HCT116 (cell line): ENCODE data around the gene TSPAN10. TPM values are rescaled to one million over a fixed set of nuclear protein-coding genes. Genes with fewer than 3 reads are reported as not detected.

ENCODE experiments used
- ATAC-seq: fragments of 200-7000 bp; cut with Tn5 transposase; 2 replicates; pipeline ENCODE4 v1.9.1; 2020; ENCODE audit warnings: mild to moderate bottlenecking, moderate library complexity
- BruUV-seq: library from RNA; stranded (reverse); fragments of 400-500 nt; replicated peaks from 2 replicates; lab custom pipeline; 2021; lab: Mats Ljungman, UMichigan
- CTCF ChIA-PET: fragments of 300-600 bp; sonication (Branson Sonifier 250); formaldehyde crosslinking; loops from one replicate; lab custom pipeline; 2021; ENCODE audit warnings: antibody characterized with exemption; lab: Charles Lee
- POLR2A ChIA-PET: fragments of 300-600, 350-600 bp; sonication (Branson Sonifier 250); formaldehyde crosslinking; loops from one replicate; lab custom pipeline; 2021; ENCODE audit warnings: antibody characterized with exemption; lab: Charles Lee
- RAD21 ChIA-PET, 2 experiments: fragments of 300-600 bp; sonication (Branson Sonifier 250); formaldehyde crosslinking; loops; one replicate each; lab custom pipeline; 2023; ENCODE audit warnings: low total read pairs in 2 of 2; ENCODE audit not compliant: uncharacterized antibody in 2 of 2, unreplicated experiment in 2 of 2, low non-redundant PET in 1 of 2; lab: Charles Lee
- DNase-seq: peaks from one replicate; pipeline ENCODE4 v3.0.0-alpha.2; 2010; ENCODE audit warnings: low read depth, low spot score
- H2AFZ ChIP-seq: fragments of 200-600 bp; shearing (Covaris generic), sonication (generic); 2 replicates; pipeline ENCODE4 v1.6.1; 2017; ENCODE audit warnings: low read depth, mixed run types, mixed read lengths, antibody characterized with exemption, low read length; ENCODE audit not compliant: poor library complexity, severe bottlenecking
- H3K27ac ChIP-seq: 2 replicates; pipeline ENCODE4 v1.5.1; 2012; ENCODE audit warnings: low read depth, low read length
- H3K27me3 ChIP-seq: fragments of 200-600 bp; sonication (generic); 2 replicates; pipeline ENCODE4 v1.6.1; 2016; ENCODE audit warnings: mixed run types, low read length, mixed read lengths; ENCODE audit not compliant: insufficient read depth
- H3K36me3 ChIP-seq, 2 experiments: fragments of 200-500 bp in 1 of 2; fragments of 200-600 bp in 1 of 2; sonication (Bioruptor generic) in 1 of 2; sonication (generic) in 1 of 2; 2 replicates each; pipeline versions ENCODE4 v1.5.1 to v1.6.1; 2014 to 2016; ENCODE audit warnings: low read length in 2 of 2, inconsistent platforms in 1 of 2, mixed read lengths in 1 of 2, mixed run types in 1 of 2; ENCODE audit not compliant: insufficient read depth in 2 of 2, control insufficient read depth in 1 of 2
- H3K4me1 ChIP-seq, 2 experiments: fragments of 200-600 bp in 1 of 2; sonication (generic) in 1 of 2; 2 replicates each; pipeline versions ENCODE4 v1.5.1 to v1.6.1; 2012 to 2017; ENCODE audit warnings: low read length in 2 of 2, inconsistent platforms in 1 of 2, mild to moderate bottlenecking in 1 of 2, mixed read lengths in 1 of 2, mixed run types in 1 of 2, moderate library complexity in 1 of 2; ENCODE audit not compliant: insufficient read depth in 2 of 2, control insufficient read depth in 1 of 2
- H3K4me2 ChIP-seq: fragments of 200-600 bp; sonication (generic); 2 replicates; pipeline ENCODE4 v1.6.1; 2017; ENCODE audit warnings: mixed run types, low read length, mixed read lengths
- H3K4me3 ChIP-seq, 2 experiments: fragments of 200-600 bp in 1 of 2; sonication (generic) in 1 of 2; replicated peaks in 1 of 2; 2 replicates each; pipeline ENCODE4 v1.5.1; 2011 to 2016; ENCODE audit warnings: low read length in 2 of 2, control low read depth in 1 of 2, low read depth in 1 of 2, mild to moderate bottlenecking in 1 of 2, mixed read lengths in 1 of 2, mixed run types in 1 of 2
- H3K79me2 ChIP-seq: fragments of 200-600 bp; sonication (generic); 2 replicates; pipeline ENCODE4 v1.6.1; 2017; ENCODE audit warnings: mild to moderate bottlenecking, mixed run types, low read length, moderate library complexity, mixed read lengths; ENCODE audit not compliant: insufficient read depth
- H3K9ac ChIP-seq: fragments of 200-600 bp; sonication (generic); 2 replicates; pipeline ENCODE4 v1.6.1; 2016; ENCODE audit warnings: low read length, mixed read lengths
- H3K9me2 ChIP-seq: fragments of 200-600 bp; sonication (generic), shearing (Covaris generic); 2 replicates; pipeline ENCODE4 v1.6.1; 2017; ENCODE audit warnings: mixed run types, mild to moderate bottlenecking, moderate library complexity; ENCODE audit not compliant: insufficient read depth
- H3K9me3 ChIP-seq, 2 experiments: fragments of 200-500 bp in 1 of 2; fragments of 200-600 bp in 1 of 2; sonication (Bioruptor generic) in 1 of 2; sonication (generic) in 1 of 2; 2 replicates each; pipeline ENCODE4 v1.6.1; 2014 to 2017; ENCODE audit warnings: low read length in 2 of 2, mixed read lengths in 2 of 2, inconsistent platforms in 1 of 2, low read depth in 1 of 2, mild to moderate bottlenecking in 1 of 2, mixed run types in 1 of 2, moderate library complexity in 1 of 2; ENCODE audit not compliant: control insufficient read depth in 1 of 2, insufficient read depth in 1 of 2
- H4K20me1 ChIP-seq: fragments of 200-600 bp; sonication (generic), shearing (Covaris generic); 2 replicates; pipeline ENCODE4 v1.6.1; 2017; ENCODE audit warnings: mixed run types, mild to moderate bottlenecking, moderate library complexity; ENCODE audit not compliant: insufficient read depth
- CBX3 ChIP-seq: IDR thresholded peaks from 2 replicates; pipeline ENCODE4 v1.6.1; 2012; ENCODE audit warnings: low read depth
- CEBPB ChIP-seq: IDR thresholded peaks from 2 replicates; pipeline ENCODE4 v1.6.1; 2012; ENCODE audit warnings: low read depth
- EGR1 ChIP-seq: IDR thresholded peaks from 2 replicates; pipeline ENCODE4 v1.6.1; 2012; ENCODE audit warnings: low read depth
- ELF1 ChIP-seq: IDR thresholded peaks from 2 replicates; pipeline ENCODE4 v1.6.1; 2012; ENCODE audit warnings: low read depth, borderline replicate concordance
- EZH2 ChIP-seq: fragments of 200-600 bp; sonication (generic); IDR thresholded peaks from 2 replicates; pipeline ENCODE4 v1.6.1; 2017; ENCODE audit warnings: antibody characterized with exemption, mixed run types
- EZH2phosphoT487 ChIP-seq: fragments of 200-600 bp; IDR thresholded peaks from 2 replicates; pipeline ENCODE4 v1.6.1; 2018; ENCODE audit warnings: antibody characterized with exemption, borderline replicate concordance
- FOSL1 ChIP-seq: IDR thresholded peaks from 2 replicates; pipeline ENCODE4 v1.6.1; 2012; ENCODE audit warnings: low read depth
- POLR2A ChIP-seq: IDR thresholded peaks from 2 replicates; pipeline ENCODE4 v1.7.0; 2011; ENCODE audit warnings: borderline replicate concordance; ENCODE audit not compliant: insufficient read depth, insufficient read length; ENCODE audit errors: extremely low read depth
- POLR2AphosphoS5 ChIP-seq: IDR thresholded peaks from 2 replicates; pipeline ENCODE4 v1.6.1; 2011; ENCODE audit warnings: mild to moderate bottlenecking, low read depth, low read length, moderate library complexity
- RAD21 ChIP-seq: IDR thresholded peaks from 2 replicates; pipeline ENCODE4 v1.6.1; 2012; ENCODE audit warnings: low read depth, mild to moderate bottlenecking
- REST ChIP-seq: IDR thresholded peaks from 2 replicates; pipeline ENCODE4 v1.6.1; 2012; ENCODE audit warnings: low read depth
- SIN3A ChIP-seq: IDR thresholded peaks from 2 replicates; pipeline ENCODE4 v1.6.1; 2012; ENCODE audit warnings: low read depth
- SP1 ChIP-seq: IDR thresholded peaks from 2 replicates; pipeline ENCODE4 v1.6.1; 2012; ENCODE audit warnings: low read depth
- SRF ChIP-seq: IDR thresholded peaks from 2 replicates; pipeline ENCODE4 v1.6.1; 2012; ENCODE audit warnings: low read depth
- TCF7L2 ChIP-seq: IDR thresholded peaks from 2 replicates; pipeline ENCODE4 v1.7.0; 2011; ENCODE audit warnings: borderline replicate concordance, inconsistent platforms; ENCODE audit not compliant: insufficient read depth, insufficient read length; ENCODE audit errors: extremely low read depth
- YY1 ChIP-seq: IDR thresholded peaks from 2 replicates; pipeline ENCODE4 v1.6.1; 2011; ENCODE audit warnings: low read length, low read depth, moderate library complexity, mild to moderate bottlenecking; ENCODE audit not compliant: insufficient replicate concordance; ENCODE audit errors: extremely low read depth
- ZFX ChIP-seq: fragments of 450-650 bp; IDR thresholded peaks from 2 replicates; pipeline ENCODE4 v1.6.1; 2017
- ZNF274 ChIP-seq: fragments of 200-500 bp; sonication (Bioruptor generic); IDR thresholded peaks from 2 replicates; pipeline ENCODE4 v1.6.1; 2014; ENCODE audit warnings: mild to moderate bottlenecking, low read depth, low read length, inconsistent platforms
- intact Hi-C: fragments of 100-400 bp; cut with micrococcal nuclease; formaldehyde crosslinking; loops from 2 replicates; pipeline ENCODE4 v1.10.0; 2022
- total RNA-seq: library from RNA; stranded (reverse); gene quantifications from one replicate; pipeline ENCODE4 v1.2.1, GENCODE V29; 2021; ENCODE audit not compliant: unreplicated experiment
- TF ChIP-seq, protein P1 (sequence below), 3 experiments: fragments of 200-600 bp in 1 of 3; sonication (generic) in 1 of 3; IDR thresholded peaks in 2 of 3; conservative IDR thresholded peaks in 1 of 3; 2 replicates each; pipeline ENCODE4 v1.5.1; 2012 to 2017; ENCODE audit warnings: low read depth in 2 of 3, low read length in 2 of 3, antibody characterized with exemption in 1 of 3, borderline replicate concordance in 1 of 3, control low read depth in 1 of 3, mild to moderate bottlenecking in 1 of 3, mixed read lengths in 1 of 3, mixed run types in 1 of 3, moderate library complexity in 1 of 3; ENCODE audit not compliant: insufficient read depth in 1 of 3
- TF ChIP-seq, protein P2 (sequence below): IDR thresholded peaks from 2 replicates; pipeline ENCODE4 v1.6.1; 2012
- TF ChIP-seq, protein P3 (sequence below): IDR thresholded peaks from 2 replicates; pipeline ENCODE4 v1.6.1; 2011; ENCODE audit warnings: mild to moderate bottlenecking, low read length, moderate library complexity; ENCODE audit not compliant: insufficient replicate concordance; ENCODE audit errors: extremely low read depth

The TSPAN10 gene
- total RNA-seq, 1 experiment from 2014 or later, result 2.3 TPM

DNA sequence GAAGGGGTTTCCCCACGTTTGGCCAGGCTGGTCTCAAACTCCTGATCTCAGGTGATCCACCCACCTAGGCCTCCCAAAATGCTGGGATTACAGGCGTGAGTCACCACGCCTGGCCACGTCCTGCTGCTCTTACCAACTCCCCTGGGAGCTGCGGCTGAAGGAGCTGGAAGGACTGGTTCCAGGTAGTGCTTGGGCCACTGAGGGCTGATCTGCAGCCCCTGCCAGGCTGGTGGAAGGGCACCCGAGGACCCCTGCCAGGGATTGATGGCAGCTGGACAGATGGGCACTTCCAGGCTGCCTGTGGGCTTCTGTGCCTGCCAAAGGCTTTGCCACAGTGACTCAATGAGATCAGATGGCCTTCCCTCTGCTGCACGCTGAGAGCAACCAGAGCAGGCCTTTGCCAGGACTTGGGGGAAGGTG, 27.1 kb downstream of the TSPAN10 start:
- no TSS peak for BruUV-seq
- RAD21 ChIA-PET, result no interaction called here
- no peaks in the 10 kb centered on the region for H3K9me3 ChIP-seq
- TF ChIP-seq ZFX (no peak; the same call in 1 of the 2 replicates), POLR2AphosphoS5 (peak; percentile 56; the same call in 1 of the 2 replicates), FOSL1 (no peak; the same call in 1 of the 2 replicates), ZNF274 (no peak), SP1 (no peak), ELF1 (no peak), CEBPB (no peak), YY1 (no peak), CBX3 (peak; percentile 79; the same call in 1 of the 2 replicates), TCF7L2 (no peak), EZH2 (no peak), REST (no peak), EZH2phosphoT487 (no peak), RAD21 (no peak), SIN3A (no peak), POLR2A (no peak), SRF (no peak), EGR1 (peak; percentile 78)
- TF ChIP-seq, protein P1, sequence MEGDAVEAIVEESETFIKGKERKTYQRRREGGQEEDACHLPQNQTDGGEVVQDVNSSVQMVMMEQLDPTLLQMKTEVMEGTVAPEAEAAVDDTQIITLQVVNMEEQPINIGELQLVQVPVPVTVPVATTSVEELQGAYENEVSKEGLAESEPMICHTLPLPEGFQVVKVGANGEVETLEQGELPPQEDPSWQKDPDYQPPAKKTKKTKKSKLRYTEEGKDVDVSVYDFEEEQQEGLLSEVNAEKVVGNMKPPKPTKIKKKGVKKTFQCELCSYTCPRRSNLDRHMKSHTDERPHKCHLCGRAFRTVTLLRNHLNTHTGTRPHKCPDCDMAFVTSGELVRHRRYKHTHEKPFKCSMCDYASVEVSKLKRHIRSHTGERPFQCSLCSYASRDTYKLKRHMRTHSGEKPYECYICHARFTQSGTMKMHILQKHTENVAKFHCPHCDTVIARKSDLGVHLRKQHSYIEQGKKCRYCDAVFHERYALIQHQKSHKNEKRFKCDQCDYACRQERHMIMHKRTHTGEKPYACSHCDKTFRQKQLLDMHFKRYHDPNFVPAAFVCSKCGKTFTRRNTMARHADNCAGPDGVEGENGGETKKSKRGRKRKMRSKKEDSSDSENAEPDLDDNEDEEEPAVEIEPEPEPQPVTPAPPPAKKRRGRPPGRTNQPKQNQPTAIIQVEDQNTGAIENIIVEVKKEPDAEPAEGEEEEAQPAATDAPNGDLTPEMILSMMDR (IDR thresholded peaks at IDR 0.05 in 2 of 3, conservative IDR thresholded peaks at IDR 0.05 in 1 of 3; ENCODE audit: borderline replicate concordance in 1 of 3, insufficient read depth in 1 of 3, low read depth in 2 of 3, low read length in 2 of 3), result no peak
- TF ChIP-seq, protein P2, sequence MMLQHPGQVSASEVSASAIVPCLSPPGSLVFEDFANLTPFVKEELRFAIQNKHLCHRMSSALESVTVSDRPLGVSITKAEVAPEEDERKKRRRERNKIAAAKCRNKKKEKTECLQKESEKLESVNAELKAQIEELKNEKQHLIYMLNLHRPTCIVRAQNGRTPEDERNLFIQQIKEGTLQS, result no peak
- TF ChIP-seq, protein P3, sequence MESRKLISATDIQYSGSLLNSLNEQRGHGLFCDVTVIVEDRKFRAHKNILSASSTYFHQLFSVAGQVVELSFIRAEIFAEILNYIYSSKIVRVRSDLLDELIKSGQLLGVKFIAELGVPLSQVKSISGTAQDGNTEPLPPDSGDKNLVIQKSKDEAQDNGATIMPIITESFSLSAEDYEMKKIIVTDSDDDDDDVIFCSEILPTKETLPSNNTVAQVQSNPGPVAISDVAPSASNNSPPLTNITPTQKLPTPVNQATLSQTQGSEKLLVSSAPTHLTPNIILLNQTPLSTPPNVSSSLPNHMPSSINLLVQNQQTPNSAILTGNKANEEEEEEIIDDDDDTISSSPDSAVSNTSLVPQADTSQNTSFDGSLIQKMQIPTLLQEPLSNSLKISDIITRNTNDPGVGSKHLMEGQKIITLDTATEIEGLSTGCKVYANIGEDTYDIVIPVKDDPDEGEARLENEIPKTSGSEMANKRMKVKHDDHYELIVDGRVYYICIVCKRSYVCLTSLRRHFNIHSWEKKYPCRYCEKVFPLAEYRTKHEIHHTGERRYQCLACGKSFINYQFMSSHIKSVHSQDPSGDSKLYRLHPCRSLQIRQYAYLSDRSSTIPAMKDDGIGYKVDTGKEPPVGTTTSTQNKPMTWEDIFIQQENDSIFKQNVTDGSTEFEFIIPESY, result no peak

More for the DNA sequence above, 27.1 kb downstream of the TSPAN10 start:
- ATAC-seq (peak; percentile 46), DNase-seq (peak; percentile 64)
- Histone ChIP-seq H3K27me3 (no peaks in the 10 kb centered on the region), H3K9ac (peak overlapping the region; percentile 97), H3K4me1 (peaks cover 40 to 48% of the 10 kb centered on the region in 2 experiments), H3K27ac (peak overlapping the region; percentile 86), H3K4me2 (peak overlapping the region; percentile 89), H2AFZ (no peak overlapping the region), H3K79me2 (peaks cover 42% of the 10 kb centered on the region), H3K4me3 (peak overlapping the region in 1 of 2 experiments; percentile 19; a peak in 1 of 4 replicates), H3K36me3 (peaks cover 6 to 19% of the 10 kb centered on the region in 2 experiments; a peak in 3 of 4 replicates), H3K9me2 (no peaks in the 10 kb centered on the region), H4K20me1 (peaks cover 3% of the 10 kb centered on the region; the same call in 1 of the 2 replicates)
- POLR2A ChIA-PET, result interaction anchor here (0.9 kb wide), 1 partner anchor 20 kb away, joined by 3 read pairs; the partner anchor contains the start of gene HGS
- CTCF ChIA-PET, result no interaction called here
- intact Hi-C loops, result no loop called here
